Transverse colon (tissue), 4 donors: ENCODE data around the gene HMX3. TPM values are rescaled to one million over a fixed set of nuclear protein-coding genes. Genes with fewer than 3 reads are reported as not detected.

Source experiments
- DNase-seq: peaks from one replicate; pipeline ENCODE4 v3.0.0-alpha.2; 2019
- H3K27ac ChIP-seq, 4 donors: fragments of 200-600 bp; sonication (generic); 2 replicates each; pipeline ENCODE4 v1.5.1; 2016 to 2018; ENCODE audit warnings: inconsistent platforms in 4 of 4
- H3K27me3 ChIP-seq: fragments of 200-600 bp; sonication (generic); 2 replicates; pipeline ENCODE4 v1.5.1; 2017; ENCODE audit warnings: inconsistent platforms
- H3K36me3 ChIP-seq, 4 donors: fragments of 200-600 bp; sonication (generic); 2 replicates each; pipeline ENCODE4 v1.5.1; 2017 to 2019; ENCODE audit warnings: inconsistent platforms in 4 of 4
- H3K4me1 ChIP-seq, 4 donors: fragments of 200-600 bp; sonication (generic); 2 replicates each; pipeline ENCODE4 v1.5.1; 2017 to 2020; ENCODE audit warnings: inconsistent platforms in 4 of 4
- H3K4me3 ChIP-seq, 4 donors: fragments of 200-600 bp; sonication (generic); 1 replicate in 1 of 4; 2 replicates in 3 of 4; pipeline versions ENCODE4 v1.5.1 to v1.6.1; 2017 to 2019; ENCODE audit warnings: inconsistent platforms in 4 of 4
- H3K9me3 ChIP-seq, 2 donors: fragments of 200-600 bp; sonication (generic); 2 replicates each; pipeline ENCODE4 v1.5.1; 2017 to 2019; ENCODE audit warnings: inconsistent platforms in 2 of 2
- EP300 ChIP-seq: sonication (generic); formaldehyde crosslinking; IDR thresholded peaks from one replicate; pipeline ENCODE4 v1.6.1; 2017; ENCODE audit warnings: antibody characterized with exemption, low read depth
- POLR2A ChIP-seq: fragments of 450-650 bp; IDR thresholded peaks from one replicate; pipeline ENCODE4 v1.6.1; 2016; ENCODE audit warnings: antibody characterized with exemption, mild to moderate bottlenecking, moderate library complexity
- POLR2AphosphoS5 ChIP-seq, 3 donors: sonication (generic); formaldehyde crosslinking; IDR thresholded peaks; one replicate each; pipeline ENCODE4 v1.6.1; 2016; ENCODE audit warnings: antibody characterized with exemption in 3 of 3
- WGBS, 2 donors: methylation state at CpG; one replicate each; pipeline ENCODE4 v1.1.5; 2018; ENCODE audit warnings: low coverage in 1 of 2; 5-methylcytosine and 5-hydroxymethylcytosine counted together
- in situ Hi-C, 4 donors: fragments of 200-750 bp; cut with MboI; loops; one replicate each; pipeline versions ENCODE4 v1.15.0 to v1.15.1; 2017; ENCODE audit warnings: low sequenced_read_pairs in 3 of 4, low pct_ligation_motif_present in 1 of 4, low pct_unique_long_range_greater_than_20kb in 1 of 4
- intact Hi-C: fragments of 100-400 bp; cut with DNase I; formaldehyde crosslinking; loops from one replicate; pipeline ENCODE4 v1.15.1; 2023; ENCODE audit warnings: low total_unique reads
- total RNA-seq, 4 donors: library from RNA; depleted of rRNA; stranded (reverse); fragments of >200 nt; gene quantifications; one replicate each; pipeline ENCODE4 v1.1.0, GENCODE V29; 2016
- TF ChIP-seq, protein P1 (sequence below), 5 experiments: fragments of 200-600 bp in 3 of 5; fragments of 450-650 bp in 2 of 5; sonication (generic) in 3 of 5; IDR thresholded peaks; 1 replicate in 2 of 5; 2 replicates in 3 of 5; pipeline ENCODE4 v1.5.1; 2016 to 2017; ENCODE audit warnings: antibody characterized with exemption in 5 of 5, inconsistent platforms in 3 of 5, mild to moderate bottlenecking in 2 of 5, moderate library complexity in 1 of 5

Gene HMX3
- total RNA-seq, 4 donors from 2014 or later: 1.2 to 1.7 TPM; not detected in 2

DNA sequence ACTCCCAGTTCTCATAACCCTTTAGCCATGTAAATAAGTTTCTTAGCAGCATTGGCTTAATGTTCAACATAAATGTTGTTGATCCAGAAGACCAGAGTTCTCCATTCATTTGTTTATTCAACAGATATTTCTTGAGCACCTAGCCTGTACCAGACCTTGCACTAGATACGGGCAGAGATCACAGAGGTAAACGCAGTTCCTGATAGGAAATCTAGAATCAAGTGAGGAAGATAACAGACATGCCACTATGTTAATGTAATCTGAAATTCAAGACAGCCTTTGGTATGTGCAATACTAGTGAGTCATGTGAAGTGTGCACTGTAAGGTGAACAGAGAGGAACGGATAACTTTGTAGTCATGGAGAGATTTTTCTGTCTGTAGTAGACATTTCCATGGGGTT lies 21.4 kb downstream of the HMX3 start:
- in situ Hi-C loops: no loop called here
- Histone ChIP-seq H3K4me3 (no peak overlapping the region), H3K27ac (no peak overlapping the region), H3K36me3 (peaks cover 0 to 39% (median 10%) of the 10 kb centered on the region in 4 donors), H3K27me3 (peaks cover 13% of the 10 kb centered on the region), H3K9me3 (no peaks in the 10 kb centered on the region), H3K4me1 (peaks cover 9 to 38% (median 13%) of the 10 kb centered on the region in 4 donors)
- no peak for TF ChIP-seq POLR2AphosphoS5 (IDR thresholded peaks at IDR 0.05)
- intact Hi-C loops: no loop called here
- DNase-seq: no peak
- WGBS, 2 donors: 84 to 88% methylated on average over 3 of the region's 3 CpGs

DNA sequence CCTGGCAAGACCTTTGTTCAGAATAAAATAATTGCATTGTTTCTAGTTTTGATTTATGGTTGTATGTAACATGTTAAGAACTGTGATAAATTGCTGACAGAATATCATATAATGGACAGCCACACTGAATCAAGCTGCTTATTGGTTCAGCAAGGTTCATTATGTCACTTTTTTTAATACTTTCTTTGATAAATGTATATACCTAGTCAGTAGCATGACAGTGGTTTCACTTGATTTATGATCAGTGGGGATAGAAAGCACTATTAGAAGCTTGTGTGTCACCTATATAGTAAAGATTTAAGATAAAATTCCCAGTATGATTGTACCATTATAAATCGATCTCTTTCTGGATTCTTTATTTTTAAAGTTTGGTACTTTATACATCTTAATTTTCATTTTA lies 22.9 kb downstream of the HMX3 start:
- H3K4me3 ChIP-seq: no peak overlapping the region
- TF ChIP-seq EP300 (no peak), POLR2AphosphoS5 (IDR thresholded peaks at IDR 0.05) (no peak), POLR2A (no peak)
- TF ChIP-seq, protein P1, sequence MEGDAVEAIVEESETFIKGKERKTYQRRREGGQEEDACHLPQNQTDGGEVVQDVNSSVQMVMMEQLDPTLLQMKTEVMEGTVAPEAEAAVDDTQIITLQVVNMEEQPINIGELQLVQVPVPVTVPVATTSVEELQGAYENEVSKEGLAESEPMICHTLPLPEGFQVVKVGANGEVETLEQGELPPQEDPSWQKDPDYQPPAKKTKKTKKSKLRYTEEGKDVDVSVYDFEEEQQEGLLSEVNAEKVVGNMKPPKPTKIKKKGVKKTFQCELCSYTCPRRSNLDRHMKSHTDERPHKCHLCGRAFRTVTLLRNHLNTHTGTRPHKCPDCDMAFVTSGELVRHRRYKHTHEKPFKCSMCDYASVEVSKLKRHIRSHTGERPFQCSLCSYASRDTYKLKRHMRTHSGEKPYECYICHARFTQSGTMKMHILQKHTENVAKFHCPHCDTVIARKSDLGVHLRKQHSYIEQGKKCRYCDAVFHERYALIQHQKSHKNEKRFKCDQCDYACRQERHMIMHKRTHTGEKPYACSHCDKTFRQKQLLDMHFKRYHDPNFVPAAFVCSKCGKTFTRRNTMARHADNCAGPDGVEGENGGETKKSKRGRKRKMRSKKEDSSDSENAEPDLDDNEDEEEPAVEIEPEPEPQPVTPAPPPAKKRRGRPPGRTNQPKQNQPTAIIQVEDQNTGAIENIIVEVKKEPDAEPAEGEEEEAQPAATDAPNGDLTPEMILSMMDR (IDR thresholded peaks at IDR 0.05): no peak
- H3K27ac ChIP-seq: no peak overlapping the region
- in situ Hi-C loops (no loop called here), intact Hi-C loops (no loop called here)
- WGBS, 2 donors: 83 to 86% methylated on average over 1 of the region's 1 CpG
- H3K36me3 ChIP-seq: peaks cover 0 to 53% (median 17%) of the 10 kb centered on the region in 4 donors
- no peak for DNase-seq
- peaks cover 9 to 36% (median 13%) of the 10 kb centered on the region in 4 donors for H3K4me1 ChIP-seq
- no peaks in the 10 kb centered on the region for H3K9me3 ChIP-seq
- H3K27me3 ChIP-seq: no peaks in the 10 kb centered on the region

DNA sequence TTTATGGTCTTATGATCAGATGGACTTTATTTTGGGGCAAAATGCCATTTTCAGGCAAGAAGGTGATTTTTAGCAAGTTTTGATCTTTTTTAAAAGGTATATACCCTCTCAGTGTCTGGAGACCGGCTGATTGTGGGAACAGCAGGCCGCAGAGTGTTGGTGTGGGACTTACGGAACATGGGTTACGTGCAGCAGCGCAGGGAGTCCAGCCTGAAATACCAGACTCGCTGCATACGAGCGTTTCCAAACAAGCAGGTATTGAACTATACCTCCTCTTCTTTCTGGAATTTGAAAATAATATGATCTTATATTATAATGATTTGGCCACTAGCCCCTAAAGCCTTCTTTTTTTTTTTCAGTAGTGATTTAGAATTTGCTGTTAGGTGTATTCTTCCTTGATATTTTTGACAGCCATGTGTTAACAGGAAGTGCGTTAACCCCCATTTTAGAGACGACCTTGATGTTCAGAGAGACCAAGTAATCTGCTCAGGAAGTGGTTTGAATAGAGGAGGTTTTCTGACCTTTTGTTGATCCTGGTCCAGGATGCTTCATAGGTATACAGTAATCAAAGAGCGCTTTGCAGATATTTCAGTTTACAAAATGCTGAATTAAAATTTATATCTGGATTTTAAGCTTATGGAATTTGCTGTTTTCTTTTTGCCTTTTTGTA lies 24.7 kb downstream of the HMX3 start:
- Histone ChIP-seq H3K9me3 (no peaks in the 10 kb centered on the region), H3K4me1 (peaks cover 4 to 28% (median 8%) of the 10 kb centered on the region in 4 donors), H3K27me3 (no peaks in the 10 kb centered on the region), H3K27ac (no peak overlapping the region), H3K4me3 (no peak overlapping the region), H3K36me3 (peaks cover 0 to 67% (median 22%) of the 10 kb centered on the region in 4 donors)
- intact Hi-C loops (no loop called here), in situ Hi-C loops (no loop called here)
- DNase-seq: no peak
- WGBS, 2 donors: 78 to 84% methylated on average over 11 of the region's 11 CpGs
- no peak for TF ChIP-seq POLR2A
- TF ChIP-seq EP300: no peak
- TF ChIP-seq POLR2AphosphoS5 (IDR thresholded peaks at IDR 0.05): no peak
- TF ChIP-seq, protein P1 (IDR thresholded peaks at IDR 0.05): no peak

DNA sequence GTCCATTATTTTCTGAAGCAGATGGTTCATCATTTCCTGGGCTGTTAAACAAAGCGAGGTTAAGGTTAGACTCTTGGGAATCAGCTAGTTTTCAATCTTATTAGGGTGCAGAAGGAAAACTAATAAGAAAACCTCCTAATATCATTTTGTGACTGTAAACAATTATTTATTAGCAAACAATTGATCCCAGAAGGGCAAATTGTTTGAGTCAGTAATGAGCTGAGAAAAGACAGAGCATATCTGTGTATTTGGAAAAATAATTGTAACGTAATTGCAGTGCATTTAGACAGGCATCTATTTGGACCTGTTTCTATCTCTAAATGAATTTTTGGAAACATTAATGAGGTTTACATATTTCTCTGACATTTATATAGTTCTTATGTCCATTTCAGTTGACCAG lies 28.5 kb downstream of the HMX3 start:
- TF ChIP-seq, protein P1 (IDR thresholded peaks at IDR 0.05): no peak
- TF ChIP-seq EP300: no peak
- TF ChIP-seq POLR2AphosphoS5 (IDR thresholded peaks at IDR 0.05): no peak
- no peak overlapping the region for H3K27ac ChIP-seq
- no peaks in the 10 kb centered on the region for H3K9me3 ChIP-seq
- intact Hi-C loops (no loop called here), in situ Hi-C loops (no loop called here)
- no peak overlapping the region for H3K4me3 ChIP-seq
- DNase-seq: no peak
- WGBS, 2 donors: 90 to 92% methylated on average over 2 of the region's 2 CpGs
- H3K36me3 ChIP-seq: peaks cover 0 to 49% (median 18%) of the 10 kb centered on the region in 4 donors
- H3K4me1 ChIP-seq: peaks cover 0 to 2% (median 0%) of the 10 kb centered on the region in 4 donors
- no peaks in the 10 kb centered on the region for H3K27me3 ChIP-seq
